Omental fat pad (tissue), 4 donors: ENCODE results near the gene AMY2A. TPM values are rescaled to one million over a fixed set of nuclear protein-coding genes. Genes with fewer than 3 reads are reported as not detected.
"Not testable (repeated sequence)": the region's sequence is repeated elsewhere in the genome, so short reads cannot be mapped to it uniquely, and the experiment has no call there.

Source experiments
- ATAC-seq: fragments of 150-250 bp; one replicate; pipeline ENCODE4 v1.9.1; 2016; ENCODE audit warnings: mild to moderate bottlenecking, moderate library complexity; ENCODE audit not compliant: low FRiP score
- DNase-seq: peaks from one replicate; pipeline ENCODE4 v3.0.0-alpha.2; 2019; ENCODE audit warnings: low spot score
- total RNA-seq, 4 donors: library from RNA; depleted of rRNA; stranded (reverse); fragments of >200 nt; gene quantifications; one replicate each; pipeline ENCODE4 v1.1.0, GENCODE V29; 2016
- TF ChIP-seq, protein P1 (sequence below), 3 donors: fragments of 450-650 bp; IDR thresholded peaks; one replicate each; pipeline ENCODE4 v1.5.1; 2016 to 2017; ENCODE audit warnings: antibody characterized with exemption in 3 of 3, mild to moderate bottlenecking in 3 of 3, moderate library complexity in 2 of 3

Gene AMY2A
- total RNA-seq: not detected

DNA sequence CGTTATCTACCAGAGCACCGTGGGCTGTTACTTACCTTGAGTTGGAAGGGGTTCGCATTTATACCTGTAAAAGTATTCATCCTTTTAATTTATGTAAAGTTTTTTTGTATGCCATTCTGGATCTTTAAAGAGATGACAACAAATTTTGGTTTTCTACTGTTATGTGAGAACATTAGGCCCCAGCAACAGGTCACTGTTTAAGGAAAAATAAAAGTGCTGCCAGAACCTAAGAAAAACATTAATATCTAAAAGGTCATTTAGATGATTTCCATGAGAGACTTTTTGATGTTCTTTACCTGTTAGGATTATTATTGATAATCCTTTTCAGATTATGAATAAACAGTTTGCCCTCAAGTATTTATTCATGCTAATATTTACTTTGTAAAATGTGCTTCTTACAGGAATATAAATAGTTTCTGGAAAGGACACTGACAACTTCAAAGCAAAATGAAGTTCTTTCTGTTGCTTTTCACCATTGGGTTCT, at the start of gene AMY2A:
AMY2A (plus strand) TSS at position 434 of the 484 bp plus-strand sequence; CDS start at position 448, 14 bp downstream.
- DNase-seq, ATAC-seq: not testable (repeated sequence)

DNA sequence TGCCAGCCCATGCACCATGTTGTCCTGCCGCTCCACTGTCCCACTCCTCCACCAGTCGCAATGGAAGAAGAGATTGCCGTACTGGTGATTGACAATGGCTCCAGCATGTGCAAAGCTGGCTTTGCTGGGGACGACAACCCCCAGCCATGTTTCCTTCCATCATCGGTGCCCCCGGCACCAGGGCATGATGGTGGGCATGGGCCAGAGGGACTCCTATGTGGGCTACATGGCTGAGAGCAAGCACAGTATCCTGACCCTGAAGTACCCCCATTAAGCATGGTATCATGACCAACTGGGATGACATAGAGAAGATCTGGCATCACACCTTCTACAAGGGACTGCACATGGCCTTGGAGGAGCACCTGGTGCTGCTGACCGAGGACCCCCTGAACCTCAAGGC, 47.7 kb upstream of the AMY2A start:
- ATAC-seq: no peak
- DNase-seq: no peak
- TF ChIP-seq, protein P1, sequence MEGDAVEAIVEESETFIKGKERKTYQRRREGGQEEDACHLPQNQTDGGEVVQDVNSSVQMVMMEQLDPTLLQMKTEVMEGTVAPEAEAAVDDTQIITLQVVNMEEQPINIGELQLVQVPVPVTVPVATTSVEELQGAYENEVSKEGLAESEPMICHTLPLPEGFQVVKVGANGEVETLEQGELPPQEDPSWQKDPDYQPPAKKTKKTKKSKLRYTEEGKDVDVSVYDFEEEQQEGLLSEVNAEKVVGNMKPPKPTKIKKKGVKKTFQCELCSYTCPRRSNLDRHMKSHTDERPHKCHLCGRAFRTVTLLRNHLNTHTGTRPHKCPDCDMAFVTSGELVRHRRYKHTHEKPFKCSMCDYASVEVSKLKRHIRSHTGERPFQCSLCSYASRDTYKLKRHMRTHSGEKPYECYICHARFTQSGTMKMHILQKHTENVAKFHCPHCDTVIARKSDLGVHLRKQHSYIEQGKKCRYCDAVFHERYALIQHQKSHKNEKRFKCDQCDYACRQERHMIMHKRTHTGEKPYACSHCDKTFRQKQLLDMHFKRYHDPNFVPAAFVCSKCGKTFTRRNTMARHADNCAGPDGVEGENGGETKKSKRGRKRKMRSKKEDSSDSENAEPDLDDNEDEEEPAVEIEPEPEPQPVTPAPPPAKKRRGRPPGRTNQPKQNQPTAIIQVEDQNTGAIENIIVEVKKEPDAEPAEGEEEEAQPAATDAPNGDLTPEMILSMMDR (IDR thresholded peaks at IDR 0.05): no peak

DNA sequence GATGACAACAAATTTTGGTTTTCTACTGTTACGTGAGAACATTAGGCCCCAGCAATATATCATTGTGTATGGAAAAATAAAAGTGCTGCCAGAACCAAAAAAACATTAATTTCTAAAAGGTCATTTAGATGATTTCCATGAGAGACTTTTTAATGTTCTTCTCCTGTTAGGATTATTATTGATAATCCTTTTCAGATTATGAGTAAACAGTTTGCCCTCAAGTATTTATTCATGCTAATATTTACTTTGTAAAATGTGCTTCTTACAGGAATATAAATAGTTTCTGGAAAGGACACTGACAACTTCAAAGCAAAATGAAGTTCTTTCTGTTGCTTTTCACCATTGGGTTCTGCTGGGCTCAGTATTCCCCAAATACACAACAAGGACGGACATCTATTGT, 45.9 kb upstream of the AMY2A start, which contains the start of gene AMY2B:
AMY2B (plus strand) TSS at position 301 of the 400 bp plus-strand sequence; CDS start at position 315, 14 bp downstream.
- not testable (repeated sequence) for DNase-seq, ATAC-seq

DNA sequence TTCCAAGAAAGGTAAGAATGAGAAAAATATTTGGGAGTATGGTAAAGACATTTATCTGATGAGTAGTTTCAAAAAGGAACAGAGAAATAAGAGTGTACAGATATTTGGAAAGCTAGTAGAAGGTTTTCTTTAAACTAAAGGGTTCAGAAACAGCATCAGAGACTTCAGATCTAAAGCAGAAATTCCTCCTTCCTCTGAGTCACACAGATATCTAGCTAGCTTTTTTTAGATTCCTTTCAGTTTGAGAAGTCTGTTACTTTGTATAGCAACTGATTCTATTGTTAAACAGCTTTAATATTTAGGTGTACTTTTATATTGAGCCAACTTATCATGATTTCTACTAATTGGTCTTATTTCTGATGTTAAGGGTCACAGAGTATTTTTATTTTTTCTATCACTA, 41.2 kb upstream of the AMY2A start:
- no peak for ATAC-seq
- TF ChIP-seq, protein P1 (IDR thresholded peaks at IDR 0.05): no peak
- no peak for DNase-seq

DNA sequence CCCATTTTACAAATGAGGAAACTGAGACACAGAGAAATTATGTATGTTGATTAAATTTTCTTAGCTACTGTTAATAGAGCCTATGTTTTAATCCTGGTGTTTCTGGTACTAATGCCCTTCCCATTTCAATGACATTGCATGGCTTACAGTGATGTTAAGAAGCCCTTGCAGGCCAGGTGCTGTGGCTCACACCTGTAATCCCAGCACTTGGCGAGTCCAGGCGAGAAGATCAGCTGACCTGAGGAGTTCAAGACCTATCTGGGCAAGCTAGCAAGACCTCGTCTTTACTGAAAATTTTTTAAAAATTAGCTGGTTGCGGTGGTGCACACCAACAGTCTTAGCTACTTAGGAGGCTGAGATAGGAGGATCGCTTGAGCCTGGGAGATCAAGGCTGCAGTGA, 40.4 kb upstream of the AMY2A start:
- not testable (repeated sequence) for ATAC-seq, DNase-seq

DNA sequence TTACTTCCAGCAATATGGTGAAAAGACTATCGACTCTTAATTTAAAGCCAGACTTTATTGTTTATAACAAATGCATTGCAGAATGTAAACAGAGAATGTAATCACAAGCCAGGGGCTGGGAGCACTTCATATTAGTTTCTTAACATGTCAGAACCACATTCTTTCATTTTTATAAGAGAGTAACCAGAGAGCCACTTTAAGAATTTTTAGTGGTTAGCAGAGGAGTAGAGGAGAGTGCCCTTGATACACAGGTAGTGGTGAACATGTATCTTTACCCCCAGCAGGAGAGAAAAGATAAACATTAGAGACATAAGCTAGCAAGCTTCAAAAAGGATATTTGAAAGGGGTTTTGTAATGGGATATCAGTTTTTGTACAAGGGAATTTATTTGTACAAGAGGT, 34.8 kb upstream of the AMY2A start:
- TF ChIP-seq, protein P1 (IDR thresholded peaks at IDR 0.05): no peak
- ATAC-seq: no peak
- no peak for DNase-seq

DNA sequence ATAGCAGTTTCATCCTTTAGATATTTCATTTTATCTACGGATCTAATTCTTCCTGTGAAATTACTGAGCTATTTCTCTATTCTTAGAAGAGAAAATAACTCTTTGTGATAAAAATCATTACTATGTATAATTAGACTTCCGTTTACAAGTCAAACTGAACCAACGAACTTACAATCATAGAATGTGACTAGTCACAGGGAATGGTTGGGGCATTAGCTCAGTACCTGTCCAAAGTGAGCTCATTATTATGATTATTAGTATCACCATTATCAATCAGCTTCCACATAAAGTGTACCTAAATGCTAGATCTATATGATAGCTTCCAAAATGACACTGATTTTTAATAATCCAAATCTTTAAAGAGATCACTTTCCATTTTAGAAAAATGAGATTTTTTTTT, 33.3 kb upstream of the AMY2A start:
- TF ChIP-seq, protein P1 (IDR thresholded peaks at IDR 0.05): no peak
- no peak for ATAC-seq
- no peak for DNase-seq

DNA sequence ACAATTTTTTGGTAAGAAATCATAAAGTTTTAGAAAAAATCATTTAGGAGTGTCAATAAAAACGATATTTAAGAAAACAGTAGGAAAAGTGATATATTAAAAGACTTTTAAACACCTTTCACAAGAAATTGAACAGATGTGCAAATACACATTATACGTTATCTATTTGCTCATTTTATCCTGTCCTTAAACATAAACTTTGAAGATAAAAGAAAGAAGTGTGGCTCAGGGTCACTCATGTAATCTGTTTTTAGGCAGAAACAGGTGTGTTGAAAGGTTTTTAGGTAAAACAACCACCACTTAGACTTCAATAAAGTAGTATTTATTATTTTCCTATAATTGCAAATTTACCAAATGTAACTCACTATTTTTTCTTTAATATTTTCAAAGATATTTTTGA, 32.7 kb upstream of the AMY2A start:
- ATAC-seq (no peak), DNase-seq (no peak)
- TF ChIP-seq, protein P1 (IDR thresholded peaks at IDR 0.05): no peak

DNA sequence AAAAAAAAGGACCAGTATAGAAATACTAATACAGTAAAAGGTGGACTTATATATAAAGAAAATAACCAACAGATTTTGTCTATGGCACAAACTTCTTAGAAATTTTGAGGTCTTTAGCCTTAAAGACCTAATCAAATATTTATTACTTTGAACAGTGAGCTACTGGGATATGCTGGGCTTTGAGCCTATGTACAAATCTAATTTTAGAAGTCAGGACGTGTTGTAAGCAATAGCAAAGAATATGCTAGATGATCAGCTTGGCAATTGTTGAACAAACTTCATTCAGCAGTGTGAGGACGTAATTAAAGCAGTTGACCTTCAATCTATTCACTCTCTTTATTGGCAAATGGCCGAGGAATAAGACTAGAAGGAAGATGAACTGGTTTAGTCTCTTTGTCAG, 14.5 kb upstream of the AMY2A start:
- DNase-seq, ATAC-seq: not testable (repeated sequence)
